HepG2 (cell line): Measurements from ENCODE around the gene C18orf63. TPM values are rescaled to one million over a fixed set of nuclear protein-coding genes. Genes with fewer than 3 reads are reported as not detected.

ENCODE experiments used
- ARNT2 ChIP-seq: sonication (generic); formaldehyde crosslinking; IDR thresholded peaks from 2 replicates; pipeline ENCODE4 v1.8.0; 2022; ENCODE audit warnings: mild to moderate bottlenecking, low read depth, missing genetic modification reagents, moderate library complexity
- KDM5B ChIP-seq: sonication (generic); formaldehyde crosslinking; IDR thresholded peaks from 2 replicates; pipeline ENCODE4 v1.4.0; 2020; ENCODE audit warnings: missing genetic modification reagents, mild to moderate bottlenecking, borderline replicate concordance
- MLX ChIP-seq: IDR thresholded peaks from 2 replicates; pipeline ENCODE4 v1.6.1; 2016
- NCOA1 ChIP-seq: sonication (generic); formaldehyde crosslinking; IDR thresholded peaks from 2 replicates; pipeline ENCODE4 v1.9.0; 2021; ENCODE audit warnings: missing genetic modification reagents
- NCOA2 ChIP-seq: sonication (generic); formaldehyde crosslinking; IDR thresholded peaks from 2 replicates; pipeline ENCODE4 v1.8.0; 2022; ENCODE audit warnings: inconsistent platforms
- NFYC ChIP-seq: IDR thresholded peaks from 2 replicates; pipeline ENCODE4 v1.6.1; 2016; ENCODE audit warnings: missing genetic modification reagents, missing compliant biosample characterization
- PAWR ChIP-seq: sonication (generic); formaldehyde crosslinking; IDR thresholded peaks from 2 replicates; pipeline ENCODE4 v1.4.0; 2020; ENCODE audit warnings: missing genetic modification reagents, mild to moderate bottlenecking, borderline replicate concordance
- PHF20 ChIP-seq: sonication (generic); formaldehyde crosslinking; IDR thresholded peaks from 2 replicates; pipeline ENCODE4 v1.5.0; 2020; ENCODE audit warnings: mild to moderate bottlenecking, missing genetic modification reagents
- SMAD1 ChIP-seq: sonication (generic); formaldehyde crosslinking; IDR thresholded peaks from 2 replicates; pipeline ENCODE4 v1.4.0; 2020; ENCODE audit warnings: missing genetic modification reagents, low read depth, mild to moderate bottlenecking, borderline replicate concordance
- SNRNP70 ChIP-seq: fragments of 200-400 bp; formaldehyde crosslinking; IDR thresholded peaks from 2 replicates; pipeline ENCODE4 v1.6.1; 2017; ENCODE audit warnings: mild to moderate bottlenecking, low read depth, low read length, moderate library complexity
- TGIF2 ChIP-seq: IDR thresholded peaks from 2 replicates; pipeline ENCODE4 v1.6.1; 2016; ENCODE audit warnings: control low read depth, missing compliant biosample characterization
- ZNF280D ChIP-seq: sonication (generic); formaldehyde crosslinking; IDR thresholded peaks from 2 replicates; pipeline ENCODE4 v1.5.1; 2020; ENCODE audit warnings: mild to moderate bottlenecking, missing genetic modification reagents
- ZNF281 ChIP-seq: sonication (generic); formaldehyde crosslinking; IDR thresholded peaks from 2 replicates; pipeline ENCODE4 v1.4.0; 2020; ENCODE audit warnings: missing genetic modification reagents, borderline replicate concordance
- ZNF33B ChIP-seq: sonication (generic); formaldehyde crosslinking; IDR thresholded peaks from 2 replicates; pipeline ENCODE4 v1.5.1; 2020; ENCODE audit warnings: mild to moderate bottlenecking, missing genetic modification reagents
- ZNF543 ChIP-seq: sonication (generic); formaldehyde crosslinking; IDR thresholded peaks from 2 replicates; pipeline ENCODE4 v1.4.0; 2020; ENCODE audit warnings: mild to moderate bottlenecking, missing genetic modification reagents
- ZNF558 ChIP-seq: sonication (generic); formaldehyde crosslinking; IDR thresholded peaks from 2 replicates; pipeline ENCODE4 v1.9.0; 2022; ENCODE audit warnings: mild to moderate bottlenecking, missing genetic modification reagents, borderline replicate concordance
- ZNF781 ChIP-seq: sonication (generic); formaldehyde crosslinking; IDR thresholded peaks from 2 replicates; pipeline ENCODE4 v1.5.1; 2020; ENCODE audit warnings: borderline replicate concordance, mild to moderate bottlenecking, missing genetic modification reagents; ENCODE audit errors: not compliant biosample characterization
- ZNF83 ChIP-seq: sonication (generic); formaldehyde crosslinking; IDR thresholded peaks from 2 replicates; pipeline ENCODE4 v1.4.0; 2020; ENCODE audit warnings: missing genetic modification reagents, mild to moderate bottlenecking, borderline replicate concordance
- ZNF841 ChIP-seq: sonication (generic); formaldehyde crosslinking; IDR thresholded peaks from 2 replicates; pipeline ENCODE4 v1.8.1; 2023; ENCODE audit warnings: missing genetic modification reagents, borderline replicate concordance
- polyA plus RNA-seq, 8 experiments: library from polyadenylated mRNA; depleted of rRNA in 3 of 8; stranded (reverse) in 7 of 8; unstranded in 1 of 8; fragments of >200 nt; fragmentation: Illumina TruSeq in 4 of 8; extraction: Trizol in 4 of 8; gene quantifications; 2 replicates each; pipeline versions ENCODE4 v1.2.1 to v1.2.3, GENCODE V29; 2011 to 2016; ENCODE audit warnings: low read depth in 4 of 8, missing spikeins in 1 of 8, mixed read lengths in 1 of 8; ENCODE audit not compliant: insufficient read depth in 1 of 8
- total RNA-seq, 5 experiments: library from RNA; depleted of rRNA; stranded (reverse); fragments of >200 nt; fragmentation: Illumina TruSeq; extraction: Trizol; gene quantifications; 2 replicates each; pipeline ENCODE4 v1.2.3, GENCODE V29; 2016; ENCODE audit warnings: low read depth in 1 of 5

Gene C18orf63
- total and polyA plus RNA-seq, 2 of the 13 experiments (the other 11 are each of a cell fraction or from before 2014, with no cell fraction given) = 0.01 TPM; not detected in 1

- TF ChIP-seq ZNF781 (CRISPR knock-in tag) (no peak), ARNT2 (CRISPR knock-in tag) (peak; percentile 23; the same call in 1 of the 2 replicates), ZNF83 (0 out of 2 replicates have a peak, but pooled peaks have one; percentile 33), TGIF2 (CRISPR knock-in tag) (peak; percentile 19; the same call in 1 of the 2 replicates), SMAD1 (CRISPR knock-in tag) (peak; percentile 22; the same call in 1 of the 2 replicates), MLX (CRISPR knock-in tag) (no peak; the same call in 1 of the 2 replicates), NCOA1 (CRISPR knock-in tag) (peak; percentile 96), NFYC (CRISPR knock-in tag) (peak; percentile 99), SNRNP70 (no peak), ZNF33B (CRISPR knock-in tag) (0 out of 2 replicates have a peak, but pooled peaks have one; percentile 51), PAWR (CRISPR knock-in tag) (no peak), ZNF280D (peak; percentile 87), ZNF281 (CRISPR knock-in tag) (peak; percentile 80; the same call in 1 of the 2 replicates), NCOA2 (peak; percentile 68; the same call in 1 of the 2 replicates), KDM5B (no peak), ZNF543 (CRISPR knock-in tag) (peak; percentile 55; the same call in 1 of the 2 replicates), ZNF841 (no peak), ZNF558 (peak; percentile 95; the same call in 1 of the 2 replicates), PHF20 (CRISPR knock-in tag) (peak; percentile 39)
Observed at GRCh38 chr18:74291771-74292540, 23.7 kb upstream of the C18orf63 start, which contains the start of gene CYB5A (continued).
